ENCODE measurements around the gene ABI2.
"Not testable (repeated sequence)": the region's sequence is repeated elsewhere in the genome, so short reads cannot be mapped to it uniquely, and the experiment has no call there.

The ABI2 gene

DNA sequence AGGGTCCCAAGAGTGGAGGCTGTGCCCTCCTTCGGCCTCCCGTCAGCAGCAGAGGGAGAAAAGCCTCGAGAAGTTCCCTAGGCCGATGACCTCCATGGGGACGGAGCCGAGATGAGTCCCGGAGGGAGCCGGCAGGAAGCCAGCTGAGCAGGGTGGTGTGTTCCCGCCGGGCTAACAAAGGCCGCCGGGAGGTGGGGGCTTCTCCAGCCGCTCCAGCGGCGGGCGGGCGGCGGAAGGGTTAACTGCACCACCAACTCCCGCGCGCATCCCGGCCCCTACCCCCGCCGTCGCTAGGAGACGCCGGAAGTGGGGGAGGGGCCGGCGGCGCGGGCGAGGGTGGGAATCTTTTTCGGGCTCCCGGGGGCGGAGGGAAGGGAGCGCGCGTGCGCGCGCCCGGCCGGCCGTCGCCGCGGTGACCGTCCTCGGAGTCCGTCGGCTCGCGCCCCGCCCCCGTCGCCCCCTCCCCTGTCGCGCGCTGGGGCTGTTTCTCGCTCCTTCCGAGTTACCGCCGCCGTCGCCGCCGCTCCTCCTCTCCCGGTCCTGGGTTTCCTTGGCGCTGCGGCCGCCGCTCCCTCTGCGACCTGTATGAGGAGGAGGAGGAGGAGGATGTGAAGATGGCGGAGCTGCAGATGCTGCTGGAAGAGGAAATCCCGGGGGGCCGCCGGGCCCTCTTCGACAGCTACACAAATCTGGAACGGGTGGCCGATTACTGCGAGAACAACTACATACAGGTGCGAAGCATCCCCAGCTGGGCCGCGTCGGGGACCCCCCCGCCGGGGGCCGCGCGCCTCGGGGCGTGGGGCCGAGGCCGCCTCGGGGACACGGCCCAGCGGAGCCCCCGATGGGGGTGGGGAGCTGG is at the start of gene ABI2:
Gene ABI2, plus strand, starts transcription at position 494 of the 859 bp plus-strand sequence. Its CDS starts 121 bp downstream, at position 615.
- DNase-seq, result peak; percentile 33 to 68 (median 52)

DNA sequence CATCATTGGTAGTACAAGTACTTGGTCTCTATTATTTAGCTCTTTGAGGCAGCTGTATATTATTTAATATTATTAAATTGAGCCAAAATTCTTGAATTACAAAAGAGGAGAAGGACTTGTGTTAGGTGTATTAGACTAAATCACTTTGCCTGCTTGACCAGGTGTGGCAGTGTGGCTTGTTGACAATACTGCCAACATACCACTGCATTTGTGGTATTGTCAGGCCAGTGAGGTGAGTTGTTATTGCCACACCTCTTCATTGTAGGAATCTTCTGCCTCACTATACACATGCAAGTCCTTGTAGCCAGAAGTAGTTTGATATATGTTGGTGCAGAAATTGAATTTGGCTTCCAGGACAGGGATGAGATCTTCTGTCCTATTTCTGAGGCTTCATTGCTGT is 48.9 kb upstream of the ABI2 start:
- DNase-seq, result no peak

DNA sequence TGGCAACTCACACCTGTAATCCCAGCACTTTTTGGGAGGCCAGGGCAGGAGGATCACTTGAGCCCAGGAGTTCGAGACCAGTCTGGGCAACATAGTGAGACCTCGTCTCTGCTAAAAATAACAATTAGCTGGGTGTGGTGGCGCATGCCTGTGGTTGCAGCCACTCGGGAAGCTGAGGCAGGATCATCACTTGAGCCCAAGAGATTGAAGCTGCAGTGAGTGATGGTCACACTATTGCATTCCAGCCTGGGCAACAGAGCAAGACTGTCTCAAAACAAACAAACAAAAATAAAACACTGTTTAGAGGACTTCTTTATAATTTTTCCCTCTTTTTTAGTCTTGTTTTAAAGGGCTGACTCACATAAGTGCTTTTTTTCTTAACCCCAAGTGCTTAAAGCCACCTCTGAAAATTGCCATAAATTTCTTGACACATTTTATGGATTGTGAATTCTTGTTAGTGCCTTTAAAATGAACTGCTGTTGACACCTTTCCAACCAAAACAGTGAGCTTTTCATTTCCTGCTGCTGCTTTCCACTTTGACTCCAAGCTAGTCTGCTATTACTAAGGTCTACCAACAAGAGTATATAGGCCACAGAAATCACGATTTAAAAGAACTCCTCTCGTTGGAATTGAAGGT is 47.6 kb upstream of the ABI2 start:
- DNase-seq, result no peak

DNA sequence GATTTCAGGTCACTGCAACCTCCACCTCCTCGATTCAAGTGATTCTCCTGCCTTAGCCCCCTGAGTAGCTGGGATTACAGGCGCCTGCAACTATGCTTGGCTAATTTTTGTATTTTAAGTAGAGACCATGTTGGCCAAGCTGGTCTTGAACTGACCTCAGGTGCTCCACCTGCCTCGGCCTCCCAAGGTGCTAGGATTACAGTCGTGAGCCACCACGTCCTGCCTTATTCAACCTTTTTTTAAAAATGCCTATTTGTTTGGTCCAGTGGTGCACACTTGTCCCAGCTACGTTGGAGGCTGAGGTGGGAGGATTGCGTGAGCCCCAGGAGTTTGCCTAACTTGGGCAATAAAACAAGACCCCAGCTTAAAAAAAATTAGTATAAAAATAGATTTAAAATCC is 46.1 kb upstream of the ABI2 start:
- DNase-seq, result no peak

DNA sequence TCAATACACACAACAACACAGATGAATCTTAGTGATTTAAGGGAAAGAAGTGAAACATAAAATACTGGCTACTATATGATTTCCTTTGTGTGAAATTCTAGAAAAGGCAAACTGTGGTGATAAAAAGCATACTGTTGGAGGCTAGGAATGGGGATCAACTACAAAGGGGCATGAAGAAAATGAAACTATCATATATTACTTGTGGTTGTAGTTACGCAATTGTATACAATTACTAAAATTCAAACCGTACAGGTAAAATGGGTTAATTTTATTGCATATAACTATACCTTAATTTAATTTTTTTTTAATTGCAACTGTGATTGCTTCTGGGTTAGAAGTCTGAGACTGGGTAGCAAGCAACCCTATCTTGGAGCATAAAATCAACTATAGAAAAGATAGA is 41.7 kb upstream of the ABI2 start:
- no peak for DNase-seq

DNA sequence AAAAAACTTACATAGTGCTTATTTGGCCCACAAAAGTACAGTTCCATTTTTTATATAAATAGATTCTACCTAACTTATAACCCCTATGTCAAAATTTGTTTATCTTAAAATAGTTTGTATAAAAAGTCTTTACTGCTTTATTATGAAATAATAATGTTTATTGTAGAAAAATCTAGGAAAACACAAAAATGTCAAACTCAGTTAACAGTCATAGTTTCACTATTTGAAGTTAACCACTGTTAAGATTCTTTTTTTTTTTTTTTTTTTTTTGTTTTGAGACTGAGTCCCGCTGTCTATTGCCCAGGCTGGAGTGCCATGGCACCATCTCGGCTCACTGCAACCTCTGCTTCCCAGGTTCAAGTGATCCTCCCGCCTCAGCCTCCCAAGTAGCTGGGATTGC is 26.5 kb upstream of the ABI2 start:
- no peak for DNase-seq

DNA sequence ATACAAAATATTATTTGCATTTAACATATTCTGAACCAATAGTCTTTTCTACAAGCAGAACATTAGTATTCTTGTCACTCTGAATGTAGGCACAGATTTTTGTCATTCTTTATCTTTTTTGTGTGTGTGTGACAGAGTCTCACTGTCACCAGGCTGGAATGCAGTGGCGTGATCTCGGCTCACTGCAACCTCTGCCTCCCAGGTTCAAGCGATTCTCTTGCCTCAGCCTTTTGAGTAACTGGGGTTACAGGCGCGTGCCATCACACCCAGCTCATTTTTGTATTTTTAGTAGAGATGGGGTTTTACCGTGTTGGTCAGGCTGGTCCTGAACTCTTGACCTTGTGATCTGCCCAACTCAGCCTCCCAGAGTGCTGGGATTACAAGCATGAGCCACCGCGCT is 25.6 kb upstream of the ABI2 start:
- DNase-seq, result not testable (repeated sequence)

DNA sequence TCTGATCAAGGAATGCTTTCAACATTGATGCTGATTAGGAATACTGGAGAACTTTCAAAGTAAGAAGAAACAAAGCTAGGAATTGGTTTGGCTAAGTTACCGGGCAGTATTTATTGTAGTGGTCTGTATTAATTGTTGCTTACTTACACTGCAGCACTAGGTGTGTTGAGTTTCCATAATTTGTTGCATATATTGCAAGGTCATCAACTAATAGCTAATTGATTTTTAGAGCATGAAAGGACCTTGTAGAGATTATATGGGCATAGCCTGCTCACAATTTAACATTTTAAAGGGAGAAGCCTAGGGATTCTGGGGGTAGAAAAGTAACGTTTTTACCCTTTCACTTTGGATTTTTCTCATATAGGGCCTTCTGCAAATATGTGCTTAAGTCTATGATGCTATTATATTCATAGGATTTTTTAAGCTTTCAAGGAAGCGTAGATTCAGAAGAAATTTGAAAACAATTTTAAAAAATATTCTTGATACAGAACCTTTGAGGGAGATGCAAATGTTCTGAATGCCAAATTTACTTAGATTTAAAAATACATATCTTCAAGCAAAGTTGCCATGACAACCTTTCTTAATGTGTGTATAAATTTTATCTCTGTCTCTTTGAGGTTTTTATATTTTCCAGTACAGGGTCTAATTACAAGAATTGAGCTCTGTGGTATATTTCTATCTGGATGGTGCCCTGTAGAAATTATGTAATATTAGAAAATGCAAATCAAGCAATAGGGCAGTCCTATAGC is 17.3 kb upstream of the ABI2 start:
- DNase-seq, result no peak

DNA sequence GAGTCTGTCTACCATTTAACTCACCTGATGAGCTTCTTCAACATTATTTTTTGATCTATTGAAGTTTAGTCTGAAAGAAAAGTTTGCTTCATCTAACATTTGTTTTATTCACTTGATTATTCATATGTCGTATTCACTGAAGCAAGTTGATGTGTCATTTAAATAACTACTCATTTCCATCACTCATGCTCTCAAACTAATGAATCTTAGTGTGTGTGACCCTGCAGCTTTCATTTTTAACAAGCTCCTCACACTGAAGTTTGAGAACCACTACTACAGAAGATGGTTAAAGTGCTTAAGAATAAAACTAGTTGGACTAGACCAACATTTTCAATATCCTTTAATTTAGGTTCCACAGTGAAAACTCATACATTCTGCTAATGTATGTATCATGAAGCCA is 1.8 kb upstream of the ABI2 start:
- DNase-seq, result no peak

DNA sequence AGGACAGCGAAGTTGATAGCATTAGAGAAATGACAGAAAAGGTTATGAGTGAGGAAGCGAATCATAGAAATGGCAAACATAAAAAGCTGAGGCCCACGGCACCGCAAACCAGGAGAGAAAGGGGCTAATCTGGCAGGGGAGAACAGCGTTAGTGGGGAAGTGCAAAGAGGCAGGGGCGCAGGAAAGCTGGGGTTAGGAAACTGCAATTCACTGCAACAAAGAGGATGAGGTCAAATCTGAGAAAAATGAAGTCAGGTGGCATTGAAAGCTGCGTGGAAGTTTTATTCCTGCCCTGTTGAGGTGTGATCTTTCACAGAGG is 653 bp upstream of the ABI2 start:
- DNase-seq, result peak in 1 of 6 experiments; percentile 31

DNA sequence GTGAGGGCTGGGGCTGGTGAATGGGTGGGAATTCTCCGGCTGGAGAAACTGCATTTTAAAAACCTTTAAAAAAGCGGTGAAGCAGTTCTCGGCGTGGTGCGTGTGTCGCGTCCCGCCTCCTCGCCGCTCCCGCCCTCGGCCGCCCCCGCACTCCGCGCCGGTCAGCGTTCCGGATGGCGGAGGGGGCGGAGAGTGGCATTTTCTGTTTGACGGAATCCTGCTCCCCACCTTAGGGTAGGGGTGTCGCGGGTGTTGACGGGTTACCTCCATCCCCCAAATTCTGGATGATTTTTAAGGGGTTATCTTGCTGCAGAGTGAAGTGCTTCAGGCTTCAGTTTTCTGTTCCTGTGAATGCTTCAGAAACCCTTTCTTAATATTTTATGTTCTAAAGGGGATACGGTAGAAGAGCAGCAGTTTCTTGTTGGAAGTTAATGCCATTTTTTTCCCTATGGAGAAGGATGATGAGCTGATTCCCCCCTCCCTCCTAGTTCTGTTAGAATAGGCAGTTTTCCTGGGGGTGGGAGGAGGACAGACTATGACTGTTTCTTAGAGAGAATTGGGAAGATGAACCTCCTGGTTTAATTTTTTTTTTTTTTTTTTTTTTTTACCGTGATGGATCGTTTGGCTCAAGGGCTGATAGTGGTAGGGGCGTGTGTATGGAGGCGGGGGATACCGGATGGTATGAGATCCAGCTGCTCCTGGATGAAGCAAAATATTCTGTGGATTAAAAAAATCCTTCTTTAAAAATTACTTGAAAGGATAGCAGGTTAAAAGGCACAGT is 756 bp downstream of the ABI2 start:
- peak in 5 of 6 experiments; percentile 3 to 55 (median 49) for DNase-seq

DNA sequence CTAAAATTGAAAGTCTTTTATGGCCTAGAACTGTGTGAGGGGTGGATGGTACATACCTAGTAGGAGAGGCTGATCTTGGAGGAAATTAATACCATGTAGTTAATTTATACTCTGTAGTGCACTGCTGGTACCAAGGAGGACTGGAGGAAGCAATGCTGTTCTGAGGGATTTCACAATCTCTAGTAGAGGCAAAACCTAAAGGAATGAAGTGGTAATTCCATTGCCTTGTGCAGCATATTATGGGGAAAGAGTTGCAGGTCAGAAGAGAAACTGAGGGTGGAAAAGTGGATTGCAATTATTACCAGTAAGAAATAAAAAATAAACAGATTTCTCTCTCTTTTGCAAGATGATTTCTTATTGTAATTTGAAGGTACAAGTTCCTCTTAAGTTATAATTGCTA is 2.2 kb downstream of the ABI2 start:
- DNase-seq, result no peak

DNA sequence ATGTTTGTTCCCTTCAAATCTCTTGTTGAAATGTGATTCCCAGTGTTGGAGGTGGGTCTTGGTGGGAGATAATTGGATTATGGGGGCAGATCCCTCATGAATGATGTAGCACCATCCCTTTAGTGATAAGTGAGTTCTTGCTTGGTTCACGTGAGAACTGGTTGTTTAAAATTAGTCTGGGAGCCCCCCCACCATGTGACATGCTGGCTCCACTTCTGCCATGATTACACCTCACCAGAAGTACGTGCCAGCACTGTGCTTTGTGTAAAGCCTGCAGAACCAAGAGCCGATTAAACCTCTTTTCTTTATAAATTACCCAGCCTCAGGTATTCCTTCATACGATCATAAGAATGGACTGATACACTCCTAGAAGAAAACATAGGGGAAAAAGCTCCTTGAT is 10.1 kb downstream of the ABI2 start:
- DNase-seq, result no peak

DNA sequence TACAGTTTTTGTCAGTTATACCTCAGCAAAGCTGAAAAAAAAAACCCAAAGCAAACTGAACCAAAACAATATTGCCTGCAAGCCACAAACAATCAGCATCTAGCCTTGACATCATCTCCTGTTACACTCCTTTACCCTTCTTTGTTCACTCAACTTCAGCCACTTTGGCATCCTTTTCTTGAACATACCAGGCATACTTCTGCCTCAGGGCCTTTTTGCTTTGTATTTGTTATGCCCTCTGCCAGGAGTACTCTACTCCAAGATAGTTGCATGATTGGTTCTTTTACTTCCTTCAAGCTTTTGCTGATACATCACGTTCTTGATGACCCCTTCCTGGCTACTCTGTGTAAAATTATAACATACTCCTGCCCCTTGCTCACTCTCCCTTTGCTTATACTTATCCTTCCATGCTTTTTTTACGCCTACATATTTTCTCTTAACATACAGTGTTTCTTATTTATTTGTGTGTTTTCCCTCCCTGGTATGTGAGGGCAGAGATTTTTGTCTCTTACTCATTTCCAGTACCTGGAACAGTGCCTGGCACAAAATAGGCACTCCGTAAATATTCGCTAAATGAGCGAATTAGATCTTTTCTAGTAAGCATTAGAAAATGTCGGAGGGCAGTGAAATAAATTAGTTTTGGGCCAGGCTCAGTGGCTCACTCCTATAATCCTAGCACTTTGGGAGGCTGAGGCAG is 12.7 kb downstream of the ABI2 start:
- no peak for DNase-seq

DNA sequence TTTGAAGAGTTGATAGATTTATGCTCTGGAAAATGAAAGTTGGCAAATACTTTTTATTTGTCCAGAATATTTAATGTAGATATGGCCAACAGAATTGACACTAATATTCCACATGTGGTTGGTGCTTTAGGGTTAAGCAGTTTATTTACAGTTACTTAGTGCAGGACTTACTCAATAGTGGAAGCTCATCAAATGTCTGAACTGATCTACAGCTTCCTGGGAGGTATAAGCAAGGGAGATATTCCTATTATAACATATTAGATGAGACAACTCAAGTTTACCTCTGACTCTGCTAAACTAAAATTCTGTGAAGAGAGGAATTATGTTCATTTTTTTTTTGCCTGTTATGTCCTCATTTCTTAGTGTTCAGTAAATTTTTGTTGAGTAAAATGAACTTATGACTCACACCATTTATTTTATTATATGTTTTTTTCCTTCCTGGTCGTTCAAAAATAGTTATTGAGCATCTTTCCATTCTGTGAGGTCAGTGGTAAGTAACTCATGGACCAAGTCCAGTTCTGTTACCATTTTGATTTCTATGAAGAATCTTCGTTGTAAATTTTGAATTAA is 13.6 kb downstream of the ABI2 start:
- DNase-seq, result no peak

DNA sequence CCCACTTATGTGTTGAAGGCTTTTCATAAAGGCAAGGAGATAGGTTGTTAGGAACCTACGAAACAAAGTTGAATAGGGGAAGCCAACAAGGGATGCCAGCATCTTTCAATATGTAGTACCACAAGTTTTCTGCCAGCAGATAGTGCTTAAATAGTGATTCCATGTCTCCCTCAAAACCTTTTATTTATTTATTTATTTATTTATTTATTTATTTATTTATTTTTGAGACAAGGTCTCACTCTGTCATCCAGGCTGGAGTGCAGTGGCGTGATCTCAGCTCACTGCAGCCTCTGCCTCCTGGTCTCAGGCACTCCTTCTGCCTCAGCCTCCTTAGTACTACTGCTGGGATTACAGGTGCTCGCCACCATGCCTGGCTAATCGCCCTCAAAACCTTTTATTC is 14.2 kb downstream of the ABI2 start:
- not testable (repeated sequence) for DNase-seq

DNA sequence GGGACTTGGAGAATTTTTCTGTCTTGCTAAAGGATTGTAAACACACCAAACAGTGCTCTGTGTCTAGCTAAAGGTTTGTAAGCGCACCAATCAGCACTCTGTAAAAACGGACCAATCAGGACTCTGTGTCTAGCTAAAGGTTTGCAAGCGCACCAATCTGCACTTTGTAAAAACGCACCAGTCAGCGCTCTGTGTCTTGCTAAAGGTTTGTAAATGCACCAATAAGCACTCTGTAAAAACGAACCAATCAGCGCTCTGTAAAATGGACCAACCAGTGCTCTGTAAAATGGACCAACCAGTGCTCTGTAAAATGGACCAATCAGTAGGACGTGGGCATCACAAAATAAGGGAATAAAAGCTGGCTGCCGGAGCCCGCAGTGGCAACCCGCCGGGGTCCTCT is 16.5 kb downstream of the ABI2 start:
- no peak for DNase-seq

DNA sequence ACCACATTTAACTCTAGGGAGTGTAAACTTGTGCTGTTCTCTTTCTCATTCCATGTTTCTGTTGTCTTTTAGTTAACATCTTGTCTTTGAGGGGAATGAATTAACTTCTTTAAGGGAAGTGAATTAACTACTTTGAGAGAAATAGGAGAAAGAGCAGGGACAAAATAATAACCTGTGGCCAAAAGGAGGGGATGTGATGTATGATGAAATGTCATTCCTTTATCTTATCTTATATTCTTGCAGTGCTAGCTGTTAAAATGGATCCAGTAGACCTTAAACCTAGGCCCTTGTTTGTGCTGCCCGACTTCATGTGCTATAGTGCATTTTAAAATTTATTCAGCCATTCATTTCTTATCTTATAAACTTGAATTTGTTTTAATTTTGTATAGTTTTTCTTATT is 18.4 kb downstream of the ABI2 start:
- no peak for DNase-seq

DNA sequence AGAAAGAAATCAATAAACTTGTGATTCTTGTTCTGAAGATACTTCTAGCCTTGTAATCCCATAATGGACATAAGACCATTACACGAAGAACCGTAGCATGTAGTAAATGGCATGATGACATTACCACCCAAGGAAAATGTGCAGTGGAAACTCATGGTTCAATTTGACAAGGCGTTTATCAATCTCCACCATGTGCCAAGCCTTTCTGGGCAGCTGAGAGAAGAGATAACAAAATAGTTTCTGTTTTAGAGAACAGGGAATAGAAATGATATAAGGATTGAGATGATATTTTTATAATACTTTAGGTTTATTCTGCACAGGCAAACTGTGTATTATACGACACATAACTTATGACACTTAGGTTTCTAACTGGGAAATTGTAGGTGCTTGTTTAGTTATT is 19.2 kb downstream of the ABI2 start:
- no peak for DNase-seq

DNA sequence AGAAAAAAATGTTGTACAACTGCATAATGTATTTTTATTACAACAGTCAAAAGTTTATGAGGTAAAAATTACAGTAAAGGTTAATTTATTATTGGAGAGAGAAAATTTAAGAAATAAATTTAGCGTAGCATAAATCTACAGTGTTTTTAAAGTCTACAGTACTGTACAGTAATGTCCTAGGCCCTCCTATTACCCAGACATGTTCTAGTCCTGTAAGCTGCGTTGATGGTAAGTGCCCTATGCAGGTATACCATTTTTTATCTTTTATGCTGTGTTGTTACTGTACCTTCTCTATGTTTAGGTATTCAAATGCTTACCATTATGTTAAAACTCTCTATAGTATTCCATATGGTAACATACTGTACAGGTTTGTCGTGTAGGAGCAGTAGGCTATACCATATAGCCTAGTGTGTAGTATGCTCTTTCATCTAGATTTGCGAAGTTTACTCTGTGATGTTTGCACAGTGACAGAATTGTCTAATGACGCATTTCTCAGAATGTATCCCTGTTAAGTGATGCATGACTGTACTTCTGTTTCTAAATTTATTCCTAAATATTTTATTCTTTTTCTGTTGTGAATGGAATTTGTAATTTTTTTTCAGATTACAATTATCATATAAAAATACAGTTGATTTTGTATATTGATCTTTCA is 24.5 kb downstream of the ABI2 start:
- no peak for DNase-seq

DNA sequence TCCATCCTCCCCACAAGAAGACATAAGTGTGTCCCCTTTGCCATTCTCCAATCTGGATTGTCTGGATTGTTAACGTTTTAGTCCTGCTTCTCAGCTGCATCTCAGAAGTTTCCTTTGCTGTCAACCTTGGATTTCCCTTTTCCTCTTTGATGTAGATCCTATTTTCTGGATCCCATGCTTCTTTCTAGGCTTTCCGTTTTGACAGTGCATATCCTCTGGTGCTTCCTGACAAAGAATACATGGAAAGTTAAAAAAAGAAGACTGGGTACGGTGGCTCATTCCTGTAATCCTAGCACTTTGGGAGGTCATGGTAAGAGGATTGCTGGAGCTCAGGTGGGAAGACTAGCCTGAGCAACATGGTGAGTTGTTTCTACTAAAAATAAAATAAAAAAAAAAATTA is 26.8 kb downstream of the ABI2 start:
- DNase-seq, result no peak

DNA sequence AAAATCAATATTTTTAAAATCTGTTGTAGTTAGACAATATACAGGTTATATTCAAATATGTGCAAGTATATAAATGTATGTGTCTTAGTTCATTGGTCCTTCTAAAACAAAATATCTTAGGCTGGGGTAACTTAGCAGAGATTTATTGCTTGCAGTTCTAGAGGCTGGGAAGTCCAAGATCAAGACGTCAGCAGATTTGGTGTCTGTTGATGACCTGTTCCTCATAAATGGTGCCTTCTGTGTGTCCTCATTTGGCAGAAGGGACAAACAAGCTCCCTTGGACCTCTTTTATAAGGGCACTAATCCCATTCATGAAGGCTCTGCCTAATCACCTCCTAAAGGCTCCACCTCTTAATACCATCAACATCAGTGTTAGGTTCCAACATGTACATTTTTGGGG is 31.3 kb downstream of the ABI2 start:
- DNase-seq, result no peak
